ENCODE data around the gene CCDC39. TPM values are rescaled to one million over a fixed set of nuclear protein-coding genes. Genes with fewer than 3 reads are reported as not detected.
A peak's percentile ranks its signal among the peaks of the same experiment; 100 is the strongest.
"Not testable (repeated sequence)": the region's sequence is repeated elsewhere in the genome, so short reads cannot be mapped to it uniquely, and the experiment has no call there.

Gene CCDC39
- total RNA-seq, 2 donors from 2014 or later, result not detected

GRCh38 chr3:180631317-180631716, 48.0 kb downstream of the CCDC39 start:
- DNase-seq (no peak), ATAC-seq (no peak)
- intact Hi-C loops (cut with DNase I, micrococcal nuclease), result no loop called here

GRCh38 chr3:180630371-180630770, 48.9 kb downstream of the CCDC39 start:
- intact Hi-C loops (cut with DNase I, micrococcal nuclease), result no loop called here
- no peak for ATAC-seq
- DNase-seq, result no peak

- intact Hi-C loops (cut with DNase I, micrococcal nuclease), result no loop called here
- ATAC-seq (no peak), DNase-seq (no peak)
Measured at GRCh38 chr3:180626844-180627243, 52.4 kb downstream of the CCDC39 start.

GRCh38 chr3:180624714-180625113, 54.6 kb downstream of the CCDC39 start:
- no peak for ATAC-seq

GRCh38 chr3:180619723-180620122, 59.6 kb downstream of the CCDC39 start:
- ATAC-seq (no peak), DNase-seq (no peak)
- intact Hi-C loops (cut with DNase I, micrococcal nuclease), result no loop called here

More at GRCh38 chr3:180624714-180625113, 54.6 kb downstream of the CCDC39 start:
- intact Hi-C loops (cut with DNase I, micrococcal nuclease), result no loop called here
- no peak for DNase-seq

- intact Hi-C loops (cut with DNase I, micrococcal nuclease); DNase-seq; ATAC-seq: not testable (repeated sequence)
Measured at GRCh38 chr3:180618563-180618962, 60.7 kb downstream of the CCDC39 start.

GRCh38 chr3:180617049-180617448, 62.2 kb downstream of the CCDC39 start:
- DNase-seq (no peak), ATAC-seq (peak; percentile 96)
- intact Hi-C loops (cut with DNase I, micrococcal nuclease), result no loop called here

- ATAC-seq (no peak), DNase-seq (no peak)
- intact Hi-C loops (cut with DNase I, micrococcal nuclease), result no loop called here
Measured at GRCh38 chr3:180615954-180616353, 63.3 kb downstream of the CCDC39 start.

GRCh38 chr3:180612364-180612763, 66.9 kb downstream of the CCDC39 start:
- ATAC-seq, result no peak
- no peak for DNase-seq
- intact Hi-C loops (cut with DNase I, micrococcal nuclease), result no loop called here

GRCh38 chr3:180611006-180611405, 68.3 kb downstream of the CCDC39 start:
- intact Hi-C loops (cut with DNase I, micrococcal nuclease), result no loop called here
- DNase-seq (no peak), ATAC-seq (no peak)

- intact Hi-C loops (cut with DNase I, micrococcal nuclease), result loop anchor here in 1 of 2 donors (10.0 kb wide), 1 partner anchor 987 kb away; no protein-coding TSS in a partner anchor
- ATAC-seq, result peak; percentile 99
- peak; percentile 92 for DNase-seq
Measured at GRCh38 chr3:180601688-180602666, 77.3 kb downstream of the CCDC39 start, which contains the start of gene TTC14. Gene TTC14, plus strand, starts transcription at chr3:180602163. Its CDS starts 99 bp downstream, at chr3:180602262.

GRCh38 chr3:180600473-180600872, 78.8 kb downstream of the CCDC39 start:
- DNase-seq, result no peak
- intact Hi-C loops (cut with DNase I, micrococcal nuclease), result loop anchor here in 1 of 2 donors (10.0 kb wide), 1 partner anchor 986 kb away; no protein-coding TSS in a partner anchor
- ATAC-seq, result no peak

- ATAC-seq (no peak), DNase-seq (no peak)
- intact Hi-C loops (cut with DNase I, micrococcal nuclease), result no loop called here
Measured at GRCh38 chr3:180595559-180595935, 83.7 kb downstream of the CCDC39 start.

- intact Hi-C loops (cut with DNase I, micrococcal nuclease), result no loop called here
- ATAC-seq, result no peak
- no peak for DNase-seq
Measured at GRCh38 chr3:180594631-180595558, 84.4 kb downstream of the CCDC39 start.

- ATAC-seq; intact Hi-C loops (cut with DNase I, micrococcal nuclease); DNase-seq: not testable (repeated sequence)
Measured at GRCh38 chr3:180593631-180594030, 85.7 kb downstream of the CCDC39 start.

GRCh38 chr3:180590396-180590795, 88.9 kb downstream of the CCDC39 start:
- intact Hi-C loops (cut with DNase I, micrococcal nuclease), result no loop called here
- no peak for DNase-seq
- no peak for ATAC-seq

- ATAC-seq (no peak), DNase-seq (no peak)
Measured at GRCh38 chr3:180580934-180581333, 98.4 kb downstream of the CCDC39 start.

GRCh38 chr3:180575571-180575970, 103.7 kb downstream of the CCDC39 start:
- no peak for ATAC-seq
- intact Hi-C loops (cut with DNase I, micrococcal nuclease), result no loop called here
- no peak for DNase-seq

More at GRCh38 chr3:180580934-180581333, 98.4 kb downstream of the CCDC39 start:
- intact Hi-C loops (cut with DNase I, micrococcal nuclease), result no loop called here

All from left colon (tissue), 2 donors.